ENCODE measurements around the gene CNTNAP5.

The CNTNAP5 gene

DNA sequence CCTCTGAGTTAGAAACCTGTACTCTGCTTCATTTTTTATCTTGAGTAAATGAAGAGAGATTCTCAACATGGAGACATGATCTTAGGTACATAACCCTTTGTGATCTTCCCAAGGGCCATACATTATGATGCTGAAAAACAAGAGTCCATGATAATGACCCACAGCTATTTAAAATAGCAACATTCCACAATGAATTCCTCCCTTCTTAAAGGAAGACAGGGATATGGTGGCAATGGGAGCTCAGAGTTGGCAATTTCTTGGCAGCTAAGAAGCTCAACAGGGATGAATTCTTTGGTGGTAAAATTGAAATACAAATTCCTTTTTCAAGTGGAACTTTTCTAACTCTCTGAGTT, 638.5 kb downstream of the CNTNAP5 start:
- no peaks in the 10 kb centered on the region for H4K20me1 ChIP-seq (ENCODE audit: insufficient read depth, low read length, poor library complexity, severe bottlenecking)
- H3K4me3 ChIP-seq (ENCODE audit: low read length, poor library complexity, severe bottlenecking) = no peak overlapping the region
- H3K9me2 ChIP-seq (replicated peaks; ENCODE audit: low read depth, low read length) = no peaks in the 10 kb centered on the region
- no peak overlapping the region for H2AFZ ChIP-seq (ENCODE audit: low read length)
- no peaks in the 10 kb centered on the region for H3K9me3 ChIP-seq (ENCODE audit: insufficient read depth, low read depth, low read length)
- no peak for TF ChIP-seq EZH2phosphoT487 (IDR thresholded peaks at IDR 0.05; ENCODE audit: borderline replicate concordance)
- TF ChIP-seq, protein P1, sequence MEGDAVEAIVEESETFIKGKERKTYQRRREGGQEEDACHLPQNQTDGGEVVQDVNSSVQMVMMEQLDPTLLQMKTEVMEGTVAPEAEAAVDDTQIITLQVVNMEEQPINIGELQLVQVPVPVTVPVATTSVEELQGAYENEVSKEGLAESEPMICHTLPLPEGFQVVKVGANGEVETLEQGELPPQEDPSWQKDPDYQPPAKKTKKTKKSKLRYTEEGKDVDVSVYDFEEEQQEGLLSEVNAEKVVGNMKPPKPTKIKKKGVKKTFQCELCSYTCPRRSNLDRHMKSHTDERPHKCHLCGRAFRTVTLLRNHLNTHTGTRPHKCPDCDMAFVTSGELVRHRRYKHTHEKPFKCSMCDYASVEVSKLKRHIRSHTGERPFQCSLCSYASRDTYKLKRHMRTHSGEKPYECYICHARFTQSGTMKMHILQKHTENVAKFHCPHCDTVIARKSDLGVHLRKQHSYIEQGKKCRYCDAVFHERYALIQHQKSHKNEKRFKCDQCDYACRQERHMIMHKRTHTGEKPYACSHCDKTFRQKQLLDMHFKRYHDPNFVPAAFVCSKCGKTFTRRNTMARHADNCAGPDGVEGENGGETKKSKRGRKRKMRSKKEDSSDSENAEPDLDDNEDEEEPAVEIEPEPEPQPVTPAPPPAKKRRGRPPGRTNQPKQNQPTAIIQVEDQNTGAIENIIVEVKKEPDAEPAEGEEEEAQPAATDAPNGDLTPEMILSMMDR (conservative IDR thresholded peaks at IDR 0.05; ENCODE audit: low read length) = no peak
- H3K4me1 ChIP-seq (ENCODE audit: insufficient read depth, low read length, poor library complexity, severe bottlenecking) = no peaks in the 10 kb centered on the region
- no peaks in the 10 kb centered on the region for H3K79me2 ChIP-seq (ENCODE audit: insufficient read depth, low read length)
- H3F3A ChIP-seq (ENCODE audit: low read depth) = no peaks in the 10 kb centered on the region
- H3K36me3 ChIP-seq (ENCODE audit: insufficient read depth, low read length) = no peaks in the 10 kb centered on the region
- H3K4me2 ChIP-seq (ENCODE audit: low read depth, low read length, poor library complexity, severe bottlenecking) = no peak overlapping the region
- H3K27me3 ChIP-seq (ENCODE audit: insufficient read depth, low read length, poor library complexity, severe bottlenecking) = no peaks in the 10 kb centered on the region
- H3K9ac ChIP-seq (ENCODE audit: low read depth, low read length, poor library complexity, severe bottlenecking) = no peak overlapping the region

DNA sequence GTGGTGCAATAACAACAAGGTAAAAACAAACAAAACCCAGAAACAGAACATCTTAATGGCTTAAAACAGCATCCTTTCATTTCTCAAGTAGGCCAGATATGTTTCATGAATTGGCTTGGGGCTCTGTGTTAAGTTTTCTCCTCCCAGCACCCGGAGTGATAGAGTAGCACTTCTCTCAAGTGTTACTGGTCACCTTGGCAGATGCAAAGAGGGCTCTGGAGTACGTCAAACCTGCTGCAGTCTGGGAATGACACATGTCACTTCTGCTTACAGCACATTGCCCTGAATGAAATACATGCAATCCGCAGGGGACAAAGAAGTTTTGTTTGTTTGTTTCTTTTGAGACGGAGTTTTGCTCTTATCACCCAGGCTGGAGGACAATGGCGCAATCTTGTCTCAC, 639.3 kb downstream of the CNTNAP5 start:
- no peaks in the 10 kb centered on the region for H3K27me3 ChIP-seq (ENCODE audit: insufficient read depth, low read length, poor library complexity, severe bottlenecking)
- no peaks in the 10 kb centered on the region for H4K20me1 ChIP-seq (ENCODE audit: insufficient read depth, low read length, poor library complexity, severe bottlenecking)
- H3F3A ChIP-seq (ENCODE audit: low read depth) = no peaks in the 10 kb centered on the region
- H3K9me2 ChIP-seq (replicated peaks; ENCODE audit: low read depth, low read length) = no peaks in the 10 kb centered on the region
- H3K9me3 ChIP-seq (ENCODE audit: insufficient read depth, low read depth, low read length) = no peaks in the 10 kb centered on the region
- H3K36me3 ChIP-seq (ENCODE audit: insufficient read depth, low read length) = no peaks in the 10 kb centered on the region
- H3K4me1 ChIP-seq (ENCODE audit: insufficient read depth, low read length, poor library complexity, severe bottlenecking) = no peaks in the 10 kb centered on the region
- no peak overlapping the region for H3K9ac ChIP-seq (ENCODE audit: low read depth, low read length, poor library complexity, severe bottlenecking)
- TF ChIP-seq, protein P1 (conservative IDR thresholded peaks at IDR 0.05; ENCODE audit: low read length) = no peak
- TF ChIP-seq EZH2phosphoT487 (IDR thresholded peaks at IDR 0.05; ENCODE audit: borderline replicate concordance) = no peak
- no peak overlapping the region for H2AFZ ChIP-seq (ENCODE audit: low read length)
- no peak overlapping the region for H3K4me2 ChIP-seq (ENCODE audit: low read depth, low read length, poor library complexity, severe bottlenecking)
- H3K4me3 ChIP-seq (ENCODE audit: low read length, poor library complexity, severe bottlenecking) = no peak overlapping the region
- H3K79me2 ChIP-seq (ENCODE audit: insufficient read depth, low read length) = no peaks in the 10 kb centered on the region

DNA sequence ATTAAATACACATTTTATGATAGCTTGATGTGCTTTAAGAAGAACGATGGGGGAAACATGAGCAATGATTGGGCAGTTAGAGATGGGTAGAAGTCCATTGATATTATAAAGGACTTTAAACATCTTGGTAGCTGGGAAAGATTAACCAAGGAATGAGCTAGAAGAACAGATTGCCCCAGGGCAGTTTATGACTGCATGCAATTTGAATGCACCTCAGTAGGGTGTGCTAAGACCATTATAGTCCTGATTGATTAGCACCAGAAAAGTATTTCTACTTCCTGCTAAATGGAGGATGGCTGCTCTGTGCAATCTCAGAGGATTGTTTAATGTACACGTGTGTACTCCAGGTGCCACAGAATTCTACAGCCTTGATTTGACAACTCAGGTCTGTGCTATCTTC, 641.9 kb downstream of the CNTNAP5 start:
- Histone ChIP-seq H3K4me3 (ENCODE audit: low read length, poor library complexity, severe bottlenecking) (no peak overlapping the region), H3K9me3 (ENCODE audit: insufficient read depth, low read depth, low read length) (no peaks in the 10 kb centered on the region), H3K79me2 (ENCODE audit: insufficient read depth, low read length) (no peaks in the 10 kb centered on the region), H3K9ac (ENCODE audit: low read depth, low read length, poor library complexity, severe bottlenecking) (no peak overlapping the region), H3F3A (ENCODE audit: low read depth) (no peaks in the 10 kb centered on the region), H2AFZ (ENCODE audit: low read length) (no peak overlapping the region), H3K9me2 (replicated peaks; ENCODE audit: low read depth, low read length) (no peaks in the 10 kb centered on the region), H4K20me1 (ENCODE audit: insufficient read depth, low read length, poor library complexity, severe bottlenecking) (no peaks in the 10 kb centered on the region), H3K4me1 (ENCODE audit: insufficient read depth, low read length, poor library complexity, severe bottlenecking) (no peaks in the 10 kb centered on the region), H3K36me3 (ENCODE audit: insufficient read depth, low read length) (no peaks in the 10 kb centered on the region), H3K4me2 (ENCODE audit: low read depth, low read length, poor library complexity, severe bottlenecking) (no peak overlapping the region), H3K27me3 (ENCODE audit: insufficient read depth, low read length, poor library complexity, severe bottlenecking) (no peaks in the 10 kb centered on the region)
- no peak for TF ChIP-seq EZH2phosphoT487 (IDR thresholded peaks at IDR 0.05; ENCODE audit: borderline replicate concordance)
- TF ChIP-seq, protein P1 (conservative IDR thresholded peaks at IDR 0.05; ENCODE audit: low read length) = no peak
